Neural progenitor cell (in vitro differentiated cells): ENCODE data around the gene FPR2. TPM values are rescaled to one million over a fixed set of nuclear protein-coding genes. Genes with fewer than 3 reads are reported as not detected.
"Not testable (repeated sequence)": the region's sequence is repeated elsewhere in the genome, so short reads cannot be mapped to it uniquely, and the experiment has no call there.

Experiments
- DNase-seq: peaks from one replicate; pipeline ENCODE4 v3.0.0-alpha.2; 2016; ENCODE audit warnings: low spot score
- H2AFZ ChIP-seq: fragments of 200-600 bp; sonication (generic); replicated peaks from 2 replicates; pipeline ENCODE4 v1.6.1; 2016; ENCODE audit warnings: antibody characterized with exemption
- H3F3A ChIP-seq: fragments of 200-600 bp; sonication (generic); 2 replicates; pipeline ENCODE4 v1.6.1; 2016; ENCODE audit warnings: antibody characterized with exemption, low read depth
- H3K27ac ChIP-seq: fragments of 200-600 bp; sonication (generic); 2 replicates; pipeline ENCODE4 v1.5.1; 2016; ENCODE audit warnings: mild to moderate bottlenecking
- H3K27me3 ChIP-seq: fragments of 200-600 bp; sonication (generic); 2 replicates; pipeline ENCODE4 v1.6.1; 2016; ENCODE audit warnings: mild to moderate bottlenecking, moderate library complexity
- H3K36me3 ChIP-seq: fragments of 200-600 bp; sonication (generic); 2 replicates; pipeline ENCODE4 v1.5.1; 2016
- H3K4me1 ChIP-seq: fragments of 200-600 bp; sonication (generic); 2 replicates; pipeline ENCODE4 v1.6.1; 2016; ENCODE audit warnings: mixed run types
- H3K4me2 ChIP-seq: fragments of 200-600 bp; sonication (generic); 2 replicates; pipeline ENCODE4 v1.6.1; 2016
- H3K4me3 ChIP-seq: fragments of 200-600 bp; sonication (generic); 2 replicates; pipeline ENCODE4 v1.5.1; 2016
- H3K79me2 ChIP-seq: fragments of 200-600 bp; sonication (generic); 2 replicates; pipeline ENCODE4 v1.6.1; 2016; ENCODE audit warnings: low read depth
- H3K9ac ChIP-seq: fragments of 200-600 bp; sonication (generic); 2 replicates; pipeline ENCODE4 v1.6.1; 2016
- H3K9me3 ChIP-seq: fragments of 200-600 bp; sonication (generic); 2 replicates; pipeline ENCODE4 v1.5.1; 2016; ENCODE audit warnings: low read depth
- H4K20me1 ChIP-seq: fragments of 200-600 bp; sonication (generic); 2 replicates; pipeline ENCODE4 v1.6.1; 2016; ENCODE audit warnings: low read depth
- H3K27ac Mint-ChIP-seq: 3 replicates; pipeline ENCODE4 v1.8.0; 2021; ENCODE audit warnings: mixed read lengths
- H3K27me3 Mint-ChIP-seq: 2 replicates; pipeline ENCODE4 v1.8.0; 2022; ENCODE audit warnings: low read depth, mild to moderate bottlenecking, inconsistent platforms, moderate library complexity, mixed read lengths; ENCODE audit not compliant: insufficient read depth
- H3K36me3 Mint-ChIP-seq: 3 replicates; pipeline ENCODE4 v1.8.0; 2021; ENCODE audit warnings: mixed read lengths
- H3K4me1 Mint-ChIP-seq: 3 replicates; pipeline ENCODE4 v1.8.0; 2021; ENCODE audit warnings: mixed read lengths
- H3K4me3 Mint-ChIP-seq: 3 replicates; pipeline ENCODE4 v1.8.0; 2021; ENCODE audit warnings: mild to moderate bottlenecking, moderate library complexity, mixed read lengths
- H3K9me3 Mint-ChIP-seq: 3 replicates; pipeline ENCODE4 v1.8.0; 2020; ENCODE audit warnings: mixed read lengths
- EZH2 ChIP-seq: fragments of 200-600 bp; sonication (generic); IDR thresholded peaks from 2 replicates; pipeline ENCODE4 v1.6.1; 2017; ENCODE audit warnings: antibody characterized with exemption, mild to moderate bottlenecking, moderate library complexity
- EZH2phosphoT487 ChIP-seq: fragments of 200-600 bp; sonication (generic); IDR thresholded peaks from 2 replicates; pipeline ENCODE4 v1.6.1; 2017; ENCODE audit warnings: antibody characterized with exemption
- total RNA-seq: library from RNA; depleted of rRNA; stranded (reverse); fragments of >200 nt; gene quantifications from 2 replicates; pipeline ENCODE4 v1.2.3, GENCODE V29; 2015; ENCODE audit warnings: low replicate concordance
- TF ChIP-seq, protein P1 (sequence below): fragments of 200-600 bp; sonication (generic); IDR thresholded peaks from 2 replicates; pipeline ENCODE4 v1.5.1; 2017; ENCODE audit warnings: antibody characterized with exemption, mild to moderate bottlenecking

The FPR2 gene
- total RNA-seq, 1 donor from 2014 or later: not detected

DNA sequence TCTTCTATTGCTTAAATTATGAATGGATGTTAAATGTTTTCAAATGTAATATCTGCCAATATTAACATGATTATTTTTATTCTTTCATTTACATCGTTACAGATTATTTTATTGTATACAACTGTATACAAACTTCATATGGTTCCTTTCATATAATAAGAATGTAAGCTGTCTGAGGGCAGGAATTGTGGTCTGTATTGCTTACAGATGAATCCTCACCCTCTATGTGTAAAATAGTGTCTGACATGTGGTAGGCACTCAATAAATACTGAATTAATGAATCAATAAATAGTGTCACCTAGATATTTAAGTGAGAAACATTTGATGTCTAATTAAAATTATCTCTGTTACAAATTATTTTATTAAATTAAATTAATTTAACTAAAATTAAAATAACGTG is 41.8 kb downstream of the FPR2 start:
- no peak overlapping the region for H3K4me3 Mint-ChIP-seq
- DNase-seq: no peak
- peaks cover 16% of the 10 kb centered on the region for H3K4me1 Mint-ChIP-seq
- H4K20me1 ChIP-seq: no peaks in the 10 kb centered on the region
- peaks cover 7% of the 10 kb centered on the region for H3K9me3 ChIP-seq
- no peak for TF ChIP-seq EZH2
- no peak for TF ChIP-seq EZH2phosphoT487
- TF ChIP-seq, protein P1, sequence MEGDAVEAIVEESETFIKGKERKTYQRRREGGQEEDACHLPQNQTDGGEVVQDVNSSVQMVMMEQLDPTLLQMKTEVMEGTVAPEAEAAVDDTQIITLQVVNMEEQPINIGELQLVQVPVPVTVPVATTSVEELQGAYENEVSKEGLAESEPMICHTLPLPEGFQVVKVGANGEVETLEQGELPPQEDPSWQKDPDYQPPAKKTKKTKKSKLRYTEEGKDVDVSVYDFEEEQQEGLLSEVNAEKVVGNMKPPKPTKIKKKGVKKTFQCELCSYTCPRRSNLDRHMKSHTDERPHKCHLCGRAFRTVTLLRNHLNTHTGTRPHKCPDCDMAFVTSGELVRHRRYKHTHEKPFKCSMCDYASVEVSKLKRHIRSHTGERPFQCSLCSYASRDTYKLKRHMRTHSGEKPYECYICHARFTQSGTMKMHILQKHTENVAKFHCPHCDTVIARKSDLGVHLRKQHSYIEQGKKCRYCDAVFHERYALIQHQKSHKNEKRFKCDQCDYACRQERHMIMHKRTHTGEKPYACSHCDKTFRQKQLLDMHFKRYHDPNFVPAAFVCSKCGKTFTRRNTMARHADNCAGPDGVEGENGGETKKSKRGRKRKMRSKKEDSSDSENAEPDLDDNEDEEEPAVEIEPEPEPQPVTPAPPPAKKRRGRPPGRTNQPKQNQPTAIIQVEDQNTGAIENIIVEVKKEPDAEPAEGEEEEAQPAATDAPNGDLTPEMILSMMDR: no peak
- peaks cover 2% of the 10 kb centered on the region for H3K27me3 Mint-ChIP-seq
- H3F3A ChIP-seq: no peaks in the 10 kb centered on the region
- H3K4me1 ChIP-seq: no peaks in the 10 kb centered on the region
- H3K79me2 ChIP-seq: no peaks in the 10 kb centered on the region
- no peak overlapping the region for H3K9ac ChIP-seq
- no peak overlapping the region for H3K27ac ChIP-seq
- H3K4me2 ChIP-seq: no peak overlapping the region
- H3K27ac Mint-ChIP-seq: no peak overlapping the region
- peaks cover 3% of the 10 kb centered on the region for H3K36me3 Mint-ChIP-seq
- H2AFZ ChIP-seq: no peak overlapping the region
- H3K27me3 ChIP-seq: no peaks in the 10 kb centered on the region
- H3K9me3 Mint-ChIP-seq: peaks cover 20% of the 10 kb centered on the region
- H3K4me3 ChIP-seq: no peak overlapping the region
- H3K36me3 ChIP-seq: no peaks in the 10 kb centered on the region

DNA sequence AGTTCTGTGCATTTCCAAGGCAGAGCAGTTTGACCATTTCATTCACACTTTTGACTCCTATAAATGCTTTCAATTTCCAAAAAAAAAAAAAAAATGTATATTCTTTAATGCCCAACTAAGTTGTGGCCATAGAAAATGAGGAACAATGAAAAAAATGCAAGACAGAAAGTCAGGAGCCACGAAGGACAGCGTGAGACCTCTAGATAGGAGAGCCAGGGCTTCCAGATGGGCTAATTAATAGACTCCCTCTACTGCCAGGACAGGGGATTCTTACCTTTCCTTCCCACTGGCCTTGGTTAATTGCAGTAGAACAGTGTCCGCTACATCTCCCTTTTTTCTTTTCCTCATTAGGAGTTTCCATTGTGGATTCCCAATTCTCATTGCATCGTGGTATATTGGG is 42.5 kb downstream of the FPR2 start:
- no peak overlapping the region for H2AFZ ChIP-seq
- no peaks in the 10 kb centered on the region for H3K79me2 ChIP-seq
- Mint-ChIP-seq H3K4me3 (no peak overlapping the region), H3K27ac (no peak overlapping the region), H3K27me3 (peaks cover 2% of the 10 kb centered on the region), H3K4me1 (peaks cover 21% of the 10 kb centered on the region), H3K9me3 (peaks cover 20% of the 10 kb centered on the region), H3K36me3 (peaks cover 3% of the 10 kb centered on the region)
- no peak overlapping the region for H3K4me2 ChIP-seq
- no peak for DNase-seq
- H3F3A ChIP-seq: no peaks in the 10 kb centered on the region
- TF ChIP-seq EZH2phosphoT487: no peak
- TF ChIP-seq EZH2: no peak
- TF ChIP-seq, protein P1: no peak
- no peaks in the 10 kb centered on the region for H3K27me3 ChIP-seq
- no peak overlapping the region for H3K4me3 ChIP-seq
- H4K20me1 ChIP-seq: no peaks in the 10 kb centered on the region
- H3K9ac ChIP-seq: no peak overlapping the region
- H3K9me3 ChIP-seq: peaks cover 7% of the 10 kb centered on the region
- H3K36me3 ChIP-seq: no peaks in the 10 kb centered on the region
- no peaks in the 10 kb centered on the region for H3K4me1 ChIP-seq
- no peak overlapping the region for H3K27ac ChIP-seq

DNA sequence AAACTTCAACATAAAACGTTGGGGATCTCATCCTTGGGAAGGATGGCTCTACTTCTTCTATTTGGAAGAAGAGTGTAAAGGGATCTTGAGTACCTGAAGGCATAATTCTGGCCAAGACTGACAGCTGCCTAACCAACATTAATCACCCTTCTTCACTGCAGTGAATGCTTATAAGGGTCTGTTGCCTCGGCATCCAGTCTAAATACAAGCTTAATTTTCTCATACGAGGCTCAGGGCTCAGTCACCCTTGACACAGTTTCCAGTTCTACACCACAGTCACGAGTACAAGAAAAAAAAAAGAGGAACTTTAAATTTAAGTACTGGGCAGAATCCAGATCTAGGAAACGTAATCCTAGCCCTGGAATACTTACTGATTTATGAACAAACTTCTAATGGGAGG is 43.0 kb downstream of the FPR2 start:
- H3K4me2 ChIP-seq: no peak overlapping the region
- H3K27ac Mint-ChIP-seq: no peak overlapping the region
- H3K27ac ChIP-seq: no peak overlapping the region
- no peaks in the 10 kb centered on the region for H3F3A ChIP-seq
- TF ChIP-seq EZH2phosphoT487 (no peak), EZH2 (no peak)
- TF ChIP-seq, protein P1: no peak
- H3K4me1 ChIP-seq: no peaks in the 10 kb centered on the region
- no peaks in the 10 kb centered on the region for H3K79me2 ChIP-seq
- no peak for DNase-seq
- peaks cover 24% of the 10 kb centered on the region for H3K9me3 Mint-ChIP-seq
- peaks cover 3% of the 10 kb centered on the region for H3K36me3 Mint-ChIP-seq
- peaks cover 2% of the 10 kb centered on the region for H3K27me3 Mint-ChIP-seq
- H3K4me1 Mint-ChIP-seq: peaks cover 21% of the 10 kb centered on the region
- no peak overlapping the region for H2AFZ ChIP-seq
- no peaks in the 10 kb centered on the region for H4K20me1 ChIP-seq
- no peak overlapping the region for H3K4me3 ChIP-seq
- no peaks in the 10 kb centered on the region for H3K36me3 ChIP-seq
- H3K9ac ChIP-seq: no peak overlapping the region
- H3K27me3 ChIP-seq: no peaks in the 10 kb centered on the region
- peaks cover 7% of the 10 kb centered on the region for H3K9me3 ChIP-seq
- no peak overlapping the region for H3K4me3 Mint-ChIP-seq

DNA sequence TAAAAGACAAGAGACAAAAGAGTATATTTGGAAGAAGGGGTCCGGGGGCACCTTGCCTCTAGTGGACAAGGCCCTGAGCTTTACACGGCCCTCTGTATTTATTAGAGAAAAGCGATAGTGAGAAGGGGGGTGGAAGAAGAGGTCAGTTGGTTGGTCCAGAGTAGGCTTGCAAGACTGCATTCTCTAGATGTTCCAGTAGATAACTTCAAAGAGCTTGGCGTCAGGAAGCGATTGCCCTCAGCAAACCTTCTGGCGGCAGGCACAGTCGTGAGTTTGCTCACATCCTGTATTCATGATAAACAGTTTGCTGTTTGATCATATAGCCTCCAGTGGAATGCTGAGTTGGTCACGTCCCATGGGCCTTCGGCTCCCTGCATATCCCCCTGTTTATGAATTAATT is 43.8 kb downstream of the FPR2 start:
- H3K27me3 Mint-ChIP-seq, H3K4me2 ChIP-seq: not testable (repeated sequence)
- H3K4me1 Mint-ChIP-seq: peaks cover 21% of the 10 kb centered on the region

DNA sequence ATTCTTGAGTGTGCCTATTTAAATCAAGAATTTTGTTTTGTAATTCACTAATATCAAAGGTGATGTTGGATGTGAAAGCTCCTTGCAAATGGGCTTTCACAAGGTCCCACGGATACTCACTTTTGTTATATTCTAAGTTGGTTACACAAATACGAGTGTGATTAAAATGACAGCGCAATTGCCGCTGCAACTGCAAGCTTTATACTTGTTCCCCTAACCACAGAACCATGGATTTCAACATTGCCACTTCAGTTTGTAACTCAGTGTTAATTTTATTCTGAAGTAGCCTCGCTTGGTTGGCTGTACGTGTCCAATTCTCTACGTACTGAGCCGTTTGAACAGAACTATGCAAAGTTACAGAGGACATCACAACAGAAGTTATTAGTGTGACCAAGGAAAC is 44.4 kb downstream of the FPR2 start:
- not testable (repeated sequence) for H2AFZ ChIP-seq, H3K27me3 Mint-ChIP-seq, H4K20me1 ChIP-seq, H3K79me2 ChIP-seq, H3K9ac ChIP-seq, H3K27ac Mint-ChIP-seq, DNase-seq, H3K27ac ChIP-seq, H3K4me3 Mint-ChIP-seq, H3K4me1 ChIP-seq, H3K36me3 Mint-ChIP-seq, H3K4me3 ChIP-seq, H3K4me2 ChIP-seq, H3K27me3 ChIP-seq, H3K36me3 ChIP-seq, H3F3A ChIP-seq, H3K9me3 ChIP-seq
- Mint-ChIP-seq H3K9me3 (peaks cover 19% of the 10 kb centered on the region), H3K4me1 (peaks cover 21% of the 10 kb centered on the region)

More for the DNA sequence above, 43.8 kb downstream of the FPR2 start:
- not testable (repeated sequence) for H3K36me3 Mint-ChIP-seq, DNase-seq, H4K20me1 ChIP-seq, H3K9ac ChIP-seq, H3K36me3 ChIP-seq, H3K4me1 ChIP-seq, H3K79me2 ChIP-seq, H3F3A ChIP-seq, H3K27ac Mint-ChIP-seq, H3K27me3 ChIP-seq, H2AFZ ChIP-seq, H3K9me3 ChIP-seq, H3K27ac ChIP-seq, H3K4me3 Mint-ChIP-seq, H3K4me3 ChIP-seq
- H3K9me3 Mint-ChIP-seq: peaks cover 26% of the 10 kb centered on the region

DNA sequence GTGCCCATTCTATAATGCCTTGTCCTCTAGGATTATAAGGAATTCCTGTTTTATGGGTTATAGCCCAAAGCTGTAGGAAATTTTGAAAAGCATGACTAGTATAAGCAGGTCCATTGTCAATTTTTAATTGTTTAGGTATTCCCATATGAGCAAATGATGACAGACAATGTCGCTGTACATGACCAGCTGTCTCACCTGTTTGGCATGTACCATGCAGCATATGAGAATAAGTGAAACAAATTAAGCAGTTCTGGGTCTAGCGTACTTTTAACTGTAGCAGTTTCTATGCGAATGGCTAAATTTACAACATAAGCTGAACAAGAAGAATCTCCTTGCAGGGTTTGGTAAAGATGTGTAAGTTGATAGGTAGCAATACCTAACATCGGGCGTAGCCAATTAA is 45.6 kb downstream of the FPR2 start:
- not testable (repeated sequence) for H3K36me3 ChIP-seq, H3K4me3 ChIP-seq, H3K27me3 Mint-ChIP-seq, H3K79me2 ChIP-seq, H3K9me3 ChIP-seq, H3K4me1 ChIP-seq, DNase-seq, H3K4me3 Mint-ChIP-seq, H3K27ac ChIP-seq, H2AFZ ChIP-seq, H3K27me3 ChIP-seq, H4K20me1 ChIP-seq, H3F3A ChIP-seq, H3K9ac ChIP-seq, H3K4me2 ChIP-seq, H3K36me3 Mint-ChIP-seq
- Mint-ChIP-seq H3K4me1 (peaks cover 21% of the 10 kb centered on the region), H3K27ac (peak overlapping the region; percentile 24), H3K9me3 (peaks cover 20% of the 10 kb centered on the region)
